ENCODE results near the gene ADAT1.
"Not testable (repeated sequence)": the region's sequence is repeated elsewhere in the genome, so short reads cannot be mapped to it uniquely, and the experiment has no call there.

Gene ADAT1

GRCh38 chr16:75599452-75600277 is 23.4 kb downstream of the ADAT1 start:
- no peak overlapping the region for H3K4me3 Mint-ChIP-seq
- H3K27me3 Mint-ChIP-seq: no peaks in the 10 kb centered on the region
- ATAC-seq: no peak

GRCh38 chr16:75593825-75594820 is 29.0 kb downstream of the ADAT1 start:
- peak overlapping the region in 1 of 2 donors; percentile 5 for H3K4me3 Mint-ChIP-seq
- peak; percentile 90 for ATAC-seq
- H3K27ac Mint-ChIP-seq: peak overlapping the region; percentile 36 to 77
- peak in 1 of 2 donors; percentile 14 for DNase-seq
- H3K4me1 Mint-ChIP-seq: peaks cover 22% of the 10 kb centered on the region
- H3K9me3 Mint-ChIP-seq: no peaks in the 10 kb centered on the region
- no peaks in the 10 kb centered on the region for H3K27me3 Mint-ChIP-seq

More at GRCh38 chr16:75599452-75600277, 23.4 kb downstream of the ADAT1 start:
- peaks cover 0 to 12% of the 10 kb centered on the region in 2 donors for H3K9me3 Mint-ChIP-seq
- H3K4me1 Mint-ChIP-seq: peaks cover 13% of the 10 kb centered on the region
- peak overlapping the region in 1 of 2 donors; percentile 59 for H3K27ac Mint-ChIP-seq
- DNase-seq: no peak

GRCh38 chr16:75593308-75593707 is 29.8 kb downstream of the ADAT1 start:
- no peak overlapping the region for H3K27ac Mint-ChIP-seq
- H3K27me3 Mint-ChIP-seq: no peaks in the 10 kb centered on the region
- H3K9me3 Mint-ChIP-seq: no peaks in the 10 kb centered on the region
- ATAC-seq (no peak), DNase-seq (no peak)
- no peak overlapping the region for H3K4me3 Mint-ChIP-seq
- peaks cover 22% of the 10 kb centered on the region for H3K4me1 Mint-ChIP-seq

GRCh38 chr16:75591927-75592326 is 31.2 kb downstream of the ADAT1 start:
- H3K9me3 Mint-ChIP-seq, H3K27me3 Mint-ChIP-seq, ATAC-seq, H3K27ac Mint-ChIP-seq, H3K4me3 Mint-ChIP-seq, DNase-seq: not testable (repeated sequence)
- peaks cover 22% of the 10 kb centered on the region for H3K4me1 Mint-ChIP-seq

GRCh38 chr16:75590920-75591843 is 31.9 kb downstream of the ADAT1 start:
- Mint-ChIP-seq H3K27ac (no peak overlapping the region), H3K4me3 (no peak overlapping the region), H3K9me3 (no peaks in the 10 kb centered on the region), H3K4me1 (peaks cover 22% of the 10 kb centered on the region), H3K27me3 (no peaks in the 10 kb centered on the region)
- ATAC-seq (no peak), DNase-seq (no peak)

- Mint-ChIP-seq H3K4me3 (no peak overlapping the region), H3K4me1 (peaks cover 12% of the 10 kb centered on the region), H3K9me3 (no peaks in the 10 kb centered on the region), H3K27ac (no peak overlapping the region), H3K27me3 (no peaks in the 10 kb centered on the region)
- DNase-seq: no peak
- ATAC-seq: no peak
Observed at GRCh38 chr16:75589306-75589705, 33.8 kb downstream of the ADAT1 start.

GRCh38 chr16:75588716-75589115 is 34.4 kb downstream of the ADAT1 start:
- no peak overlapping the region for H3K4me3 Mint-ChIP-seq
- peaks cover 6% of the 10 kb centered on the region for H3K4me1 Mint-ChIP-seq
- DNase-seq (no peak), ATAC-seq (no peak)
- H3K27ac Mint-ChIP-seq: peak overlapping the region in 1 of 2 donors; percentile 28
- no peaks in the 10 kb centered on the region for H3K9me3 Mint-ChIP-seq
- H3K27me3 Mint-ChIP-seq: no peaks in the 10 kb centered on the region

- ATAC-seq: no peak
- Mint-ChIP-seq H3K27me3 (no peaks in the 10 kb centered on the region), H3K27ac (no peak overlapping the region), H3K4me3 (no peak overlapping the region), H3K4me1 (peaks cover 5% of the 10 kb centered on the region), H3K9me3 (no peaks in the 10 kb centered on the region)
- DNase-seq: no peak
Observed at GRCh38 chr16:75584108-75584507, 39.0 kb downstream of the ADAT1 start.

- H3K9me3 Mint-ChIP-seq: no peaks in the 10 kb centered on the region
- no peak overlapping the region for H3K4me3 Mint-ChIP-seq
- no peaks in the 10 kb centered on the region for H3K27me3 Mint-ChIP-seq
- no peak for ATAC-seq
- peaks cover 22% of the 10 kb centered on the region for H3K4me1 Mint-ChIP-seq
- H3K27ac Mint-ChIP-seq: no peak overlapping the region
- no peak for DNase-seq
Observed at GRCh38 chr16:75579281-75579834, 43.7 kb downstream of the ADAT1 start.

GRCh38 chr16:75578725-75579124 is 44.4 kb downstream of the ADAT1 start:
- no peaks in the 10 kb centered on the region for H3K27me3 Mint-ChIP-seq
- peak overlapping the region; percentile 7 to 77 for H3K27ac Mint-ChIP-seq
- DNase-seq (no peak), ATAC-seq (no peak)
- H3K4me1 Mint-ChIP-seq: peaks cover 27% of the 10 kb centered on the region
- no peak overlapping the region for H3K4me3 Mint-ChIP-seq
- no peaks in the 10 kb centered on the region for H3K9me3 Mint-ChIP-seq

GRCh38 chr16:75578212-75578611 is 44.9 kb downstream of the ADAT1 start:
- H3K9me3 Mint-ChIP-seq: no peaks in the 10 kb centered on the region
- H3K27ac Mint-ChIP-seq: peak overlapping the region in 1 of 2 donors; percentile 74
- DNase-seq (no peak), ATAC-seq (no peak)
- no peaks in the 10 kb centered on the region for H3K27me3 Mint-ChIP-seq
- peaks cover 27% of the 10 kb centered on the region for H3K4me1 Mint-ChIP-seq
- H3K4me3 Mint-ChIP-seq: no peak overlapping the region

- Mint-ChIP-seq H3K4me3 (no peak overlapping the region), H3K4me1 (peaks cover 27% of the 10 kb centered on the region), H3K27me3 (no peaks in the 10 kb centered on the region), H3K9me3 (no peaks in the 10 kb centered on the region), H3K27ac (peak overlapping the region in 1 of 2 donors; percentile 53)
- DNase-seq (no peak), ATAC-seq (no peak)
Observed at GRCh38 chr16:75576384-75576811, 46.7 kb downstream of the ADAT1 start.

GRCh38 chr16:75575958-75576357 is 47.1 kb downstream of the ADAT1 start:
- peaks cover 27% of the 10 kb centered on the region for H3K4me1 Mint-ChIP-seq
- peak overlapping the region in 1 of 2 donors; percentile 43 for H3K27ac Mint-ChIP-seq
- no peaks in the 10 kb centered on the region for H3K27me3 Mint-ChIP-seq

GRCh38 chr16:75573955-75574354 is 49.1 kb downstream of the ADAT1 start:
- Mint-ChIP-seq H3K27me3 (no peaks in the 10 kb centered on the region), H3K4me3 (no peak overlapping the region), H3K27ac (peak overlapping the region in 1 of 2 donors; percentile 74), H3K4me1 (peaks cover 29% of the 10 kb centered on the region), H3K9me3 (no peaks in the 10 kb centered on the region)
- no peak for ATAC-seq
- no peak for DNase-seq

More at GRCh38 chr16:75575958-75576357, 47.1 kb downstream of the ADAT1 start:
- DNase-seq (no peak), ATAC-seq (no peak)
- Mint-ChIP-seq H3K9me3 (no peaks in the 10 kb centered on the region), H3K4me3 (no peak overlapping the region)
